ENCODE results near the gene CHD3.

Gene CHD3

DNA sequence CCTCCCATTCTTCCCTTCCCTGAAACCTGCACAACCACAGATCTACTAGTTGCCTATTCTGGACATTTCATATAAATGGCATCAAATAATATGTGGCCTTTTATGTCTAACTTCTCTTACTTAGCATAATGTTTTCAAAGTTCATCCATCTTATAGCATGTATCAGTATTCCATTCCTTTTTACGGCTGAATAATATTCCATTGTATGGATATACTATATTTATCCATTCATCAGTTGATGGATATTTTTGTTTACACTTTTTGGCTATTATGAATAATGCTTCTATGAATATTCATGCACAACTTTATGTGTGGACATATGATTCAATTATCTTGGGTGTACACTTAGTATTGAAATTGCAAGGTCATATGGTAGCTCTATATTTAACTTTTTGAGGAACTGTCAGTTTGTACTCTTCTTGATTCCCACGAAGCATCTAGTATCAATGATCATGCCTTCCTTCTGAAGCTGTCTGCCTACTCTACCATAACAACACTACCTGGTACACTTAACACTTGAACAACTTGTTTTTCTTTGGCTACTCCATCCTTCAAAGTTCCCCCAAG, 12.7 kb upstream of the CHD3 start:
- H3K4me3 ChIP-seq (ENCODE audit: low read depth, low read length): no peak overlapping the region
- no peak for DNase-seq (ENCODE audit: low read depth)
- TF ChIP-seq, protein P1, sequence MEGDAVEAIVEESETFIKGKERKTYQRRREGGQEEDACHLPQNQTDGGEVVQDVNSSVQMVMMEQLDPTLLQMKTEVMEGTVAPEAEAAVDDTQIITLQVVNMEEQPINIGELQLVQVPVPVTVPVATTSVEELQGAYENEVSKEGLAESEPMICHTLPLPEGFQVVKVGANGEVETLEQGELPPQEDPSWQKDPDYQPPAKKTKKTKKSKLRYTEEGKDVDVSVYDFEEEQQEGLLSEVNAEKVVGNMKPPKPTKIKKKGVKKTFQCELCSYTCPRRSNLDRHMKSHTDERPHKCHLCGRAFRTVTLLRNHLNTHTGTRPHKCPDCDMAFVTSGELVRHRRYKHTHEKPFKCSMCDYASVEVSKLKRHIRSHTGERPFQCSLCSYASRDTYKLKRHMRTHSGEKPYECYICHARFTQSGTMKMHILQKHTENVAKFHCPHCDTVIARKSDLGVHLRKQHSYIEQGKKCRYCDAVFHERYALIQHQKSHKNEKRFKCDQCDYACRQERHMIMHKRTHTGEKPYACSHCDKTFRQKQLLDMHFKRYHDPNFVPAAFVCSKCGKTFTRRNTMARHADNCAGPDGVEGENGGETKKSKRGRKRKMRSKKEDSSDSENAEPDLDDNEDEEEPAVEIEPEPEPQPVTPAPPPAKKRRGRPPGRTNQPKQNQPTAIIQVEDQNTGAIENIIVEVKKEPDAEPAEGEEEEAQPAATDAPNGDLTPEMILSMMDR (IDR thresholded peaks at IDR 0.05; ENCODE audit: insufficient read depth, low read depth, low read length, missing control alignments): no peak

DNA sequence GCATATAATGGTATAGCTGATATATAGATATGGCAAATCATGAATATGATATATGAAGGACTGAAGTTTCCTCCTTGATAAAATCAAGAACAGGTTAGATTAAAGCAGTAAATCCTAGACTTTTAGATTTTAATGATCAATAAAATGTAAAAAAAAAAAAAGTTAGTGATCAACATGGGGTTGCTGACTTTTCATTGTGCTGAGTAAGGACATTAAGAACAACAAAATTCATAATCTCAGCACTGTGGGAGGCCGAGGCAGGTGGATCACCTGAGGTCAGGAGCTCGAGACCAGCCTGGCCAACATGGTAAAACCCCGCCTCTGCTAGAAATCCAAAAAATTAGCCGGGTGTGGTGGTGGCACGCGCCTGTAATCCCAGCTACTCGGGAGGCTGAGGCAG, 10.4 kb upstream of the CHD3 start:
- no peak for DNase-seq (ENCODE audit: low read depth)
- no peak overlapping the region for H3K4me3 ChIP-seq (ENCODE audit: low read depth, low read length)

DNA sequence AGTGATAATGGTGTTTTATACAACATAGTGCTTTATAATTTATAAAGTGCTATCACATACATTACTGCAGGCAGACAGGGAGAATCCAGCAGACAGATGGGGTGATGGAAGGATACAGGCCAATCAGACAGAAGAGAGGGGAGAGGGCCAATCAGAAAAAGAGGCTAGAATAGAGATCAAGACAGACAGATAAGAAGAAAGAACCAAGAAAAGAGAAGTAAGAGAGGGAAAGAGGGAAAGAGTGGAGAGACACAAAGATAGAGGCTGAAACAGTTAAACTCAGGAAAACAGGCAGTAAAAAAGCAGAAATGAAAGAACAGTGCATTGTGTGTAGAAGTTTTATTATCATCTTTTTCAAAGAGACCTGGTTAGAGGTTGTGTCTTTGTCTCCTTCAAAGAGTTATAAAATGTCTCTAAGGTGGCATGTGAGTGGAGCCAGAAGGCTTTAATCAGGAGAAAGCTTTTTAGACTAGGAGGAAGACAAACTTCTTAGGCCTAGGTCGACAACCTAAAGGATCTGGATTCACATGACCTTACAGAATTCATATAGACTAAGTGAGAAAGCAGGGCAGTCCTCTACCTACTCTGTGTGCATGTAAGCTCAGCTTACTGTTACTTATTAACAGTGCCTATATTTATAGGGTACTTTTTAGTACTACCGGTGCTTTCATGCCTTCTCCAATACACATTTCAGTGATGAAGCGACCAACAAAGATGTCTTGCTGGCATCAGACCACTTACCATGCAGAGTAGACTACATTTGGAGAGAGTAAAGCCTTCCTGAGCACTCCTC, 8.3 kb upstream of the CHD3 start:
- H3K4me3 ChIP-seq (ENCODE audit: low read depth, low read length): no peak overlapping the region
- TF ChIP-seq, protein P1 (IDR thresholded peaks at IDR 0.05; ENCODE audit: insufficient read depth, low read depth, low read length, missing control alignments): no peak
- no peak for DNase-seq (ENCODE audit: low read depth)

More for the DNA sequence above, 10.4 kb upstream of the CHD3 start:
- TF ChIP-seq, protein P1 (IDR thresholded peaks at IDR 0.05; ENCODE audit: insufficient read depth, low read depth, low read length, missing control alignments): no peak

DNA sequence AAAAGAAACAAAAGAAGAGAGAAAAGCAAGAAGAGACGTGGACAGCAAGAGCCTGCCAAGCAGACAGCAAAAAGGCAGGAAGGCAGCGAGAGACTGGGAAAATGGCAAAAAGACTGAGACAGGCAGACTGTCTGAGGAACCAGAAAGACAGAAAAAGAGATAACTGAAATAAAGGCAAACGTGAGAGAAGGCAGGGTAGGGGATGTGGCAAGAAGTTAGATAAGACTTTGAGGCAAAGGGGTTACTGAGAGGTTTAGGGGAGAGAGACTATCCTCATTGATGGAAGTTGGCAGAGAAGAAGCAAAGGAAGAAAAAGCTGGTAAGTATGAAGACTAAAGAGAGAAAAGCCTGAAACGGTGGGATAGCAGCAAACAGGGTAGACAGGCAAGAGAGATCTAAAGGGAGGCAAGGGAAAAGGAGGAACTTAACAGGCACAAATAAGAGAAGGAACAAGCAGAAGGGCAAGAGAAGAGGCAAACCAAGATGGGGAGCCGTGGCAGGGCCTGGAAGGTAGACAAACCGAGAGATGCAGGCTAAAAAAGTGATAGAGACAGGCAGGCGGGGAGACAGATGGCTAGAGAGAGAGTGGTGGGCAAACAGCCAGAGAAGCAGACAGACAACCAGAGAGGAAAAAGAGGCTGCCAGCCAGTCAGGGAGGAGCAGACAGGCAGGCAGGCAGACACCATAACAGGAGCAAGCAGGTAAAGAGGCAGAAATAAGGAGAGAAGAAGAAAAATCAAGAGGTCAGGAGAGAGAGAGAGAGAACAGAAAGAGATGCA, 7.1 kb upstream of the CHD3 start:
- DNase-seq (ENCODE audit: low read depth): no peak
- no peak overlapping the region for H3K4me3 ChIP-seq (ENCODE audit: low read depth, low read length)
- TF ChIP-seq, protein P1 (IDR thresholded peaks at IDR 0.05; ENCODE audit: insufficient read depth, low read depth, low read length, missing control alignments): no peak

DNA sequence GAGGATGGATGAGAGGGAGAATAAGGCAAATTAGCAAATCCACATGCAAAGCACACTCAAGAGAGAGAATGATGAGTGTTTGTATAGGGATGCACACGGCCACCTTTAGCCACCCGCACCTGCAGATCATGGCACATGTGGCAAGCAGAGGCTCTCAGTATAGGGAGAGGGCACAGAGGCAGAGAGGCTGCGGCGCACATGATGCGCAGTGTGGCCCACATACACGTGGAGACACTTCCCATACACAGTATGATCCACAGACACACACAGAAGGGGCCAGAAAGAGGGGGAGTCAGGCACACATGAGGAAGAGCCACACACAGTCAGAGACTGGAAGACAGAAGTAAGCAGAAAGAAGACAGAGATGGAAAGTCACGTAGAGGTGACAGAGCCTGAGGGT, 6.5 kb upstream of the CHD3 start:
- DNase-seq (ENCODE audit: low read depth): no peak

DNA sequence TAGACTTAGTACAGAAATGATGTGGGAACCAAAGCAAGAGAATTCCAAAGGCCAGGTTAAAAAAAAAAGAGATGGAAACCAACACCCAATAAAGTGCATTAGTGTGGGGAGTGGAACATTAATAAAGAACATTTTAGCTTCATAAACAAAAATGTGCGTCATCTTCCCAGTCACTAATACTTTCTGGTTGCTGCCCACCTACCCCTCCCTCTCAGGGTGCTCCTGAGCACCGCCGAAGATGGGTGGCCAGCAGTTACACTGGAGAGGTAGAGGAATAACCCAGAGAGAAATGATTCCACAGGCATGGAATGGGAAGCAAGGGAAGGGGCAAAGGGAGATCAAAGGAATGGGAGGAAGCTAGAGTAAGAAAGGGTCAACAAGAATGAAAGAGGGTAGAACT, 6.0 kb upstream of the CHD3 start:
- TF ChIP-seq, protein P1 (IDR thresholded peaks at IDR 0.05; ENCODE audit: insufficient read depth, low read depth, low read length, missing control alignments): no peak
- DNase-seq (ENCODE audit: low read depth): no peak
- H3K4me3 ChIP-seq (ENCODE audit: low read depth, low read length): no peak overlapping the region

More for the DNA sequence above, 6.5 kb upstream of the CHD3 start:
- no peak overlapping the region for H3K4me3 ChIP-seq (ENCODE audit: low read depth, low read length)
- TF ChIP-seq, protein P1 (IDR thresholded peaks at IDR 0.05; ENCODE audit: insufficient read depth, low read depth, low read length, missing control alignments): no peak

Data from GM12865 (cell line).